IMR-90 (cell line): ENCODE results near the gene C3orf52. TPM values are rescaled to one million over a fixed set of nuclear protein-coding genes. Genes with fewer than 3 reads are reported as not detected.

Experiments
- ATAC-seq: fragments of 200-7000 bp; cut with Tn5 transposase; 2 replicates; pipeline ENCODE4 v1.9.1; 2020; ENCODE audit warnings: low read depth, mild to moderate bottlenecking, moderate library complexity
- BruUV-seq: library from RNA; stranded (reverse); fragments of 400-500 nt; replicated peaks from 2 replicates; lab custom pipeline; 2021; lab: Mats Ljungman, UMichigan
- CTCF ChIA-PET: fragments of 300-600 bp; formaldehyde crosslinking; extraction: SDS; loops from one replicate; lab custom pipeline; 2021; ENCODE audit warnings: antibody characterized with exemption; lab: Yijun Ruan, JAX
- POLR2A ChIA-PET: fragments of 300-600 bp; sonication (Branson Sonifier 250); formaldehyde crosslinking; loops from one replicate; lab custom pipeline; 2022; ENCODE audit warnings: antibody characterized with exemption; ENCODE audit not compliant: unreplicated experiment; lab: Charles Lee
- DNase-seq: peaks from one replicate; pipeline ENCODE4 v3.0.0; 2013
- H2AFZ ChIP-seq: replicated peaks from 2 replicates; pipeline ENCODE3; 2013; ENCODE audit warnings: low read length, mild to moderate bottlenecking; ENCODE audit not compliant: poor library complexity
- H2AK5ac ChIP-seq: 2 replicates; pipeline ENCODE4 v1.6.1; 2013; ENCODE audit warnings: low read depth, low read length, inconsistent platforms
- H2AK9ac ChIP-seq: replicated peaks from 2 replicates; pipeline ENCODE3; 2013; ENCODE audit warnings: mild to moderate bottlenecking, low read depth, low read length, moderate library complexity; ENCODE audit not compliant: poor library complexity
- H2BK120ac ChIP-seq: 2 replicates; pipeline ENCODE4 v1.6.1; 2013; ENCODE audit warnings: low read depth, low read length, inconsistent platforms
- H2BK15ac ChIP-seq: 3 replicates; pipeline ENCODE4 v1.6.1; 2013; ENCODE audit warnings: low read depth, low read length, inconsistent platforms
- H2BK20ac ChIP-seq: 2 replicates; pipeline ENCODE4 v1.6.1; 2013; ENCODE audit warnings: low read depth, mild to moderate bottlenecking, inconsistent platforms, low read length, moderate library complexity
- H2BK5ac ChIP-seq: 2 replicates; pipeline ENCODE4 v1.6.1; 2013; ENCODE audit warnings: mild to moderate bottlenecking, low read depth, low read length, inconsistent platforms; ENCODE audit not compliant: poor library complexity, severe bottlenecking
- H3K14ac ChIP-seq: replicated peaks from 2 replicates; pipeline ENCODE4 v1.6.1; 2013; ENCODE audit warnings: low read depth, low read length, inconsistent platforms
- H3K18ac ChIP-seq: 2 replicates; pipeline ENCODE4 v1.6.1; 2013; ENCODE audit warnings: low read depth, low read length, control low read depth
- H3K23ac ChIP-seq: 2 replicates; pipeline ENCODE4 v1.6.1; 2013; ENCODE audit warnings: low read depth, low read length, inconsistent platforms
- H3K27ac ChIP-seq: 2 replicates; pipeline ENCODE4 v1.5.1; 2013; ENCODE audit warnings: mild to moderate bottlenecking, control low read depth, low read length; ENCODE audit not compliant: insufficient read depth
- H3K27me3 ChIP-seq: 2 replicates; pipeline ENCODE4 v1.6.1; 2013; ENCODE audit warnings: low read length; ENCODE audit not compliant: control insufficient read depth, insufficient read depth
- H3K36me3 ChIP-seq: 2 replicates; pipeline ENCODE4 v1.6.1; 2013; ENCODE audit warnings: low read length, mixed read lengths; ENCODE audit not compliant: control insufficient read depth, insufficient read depth
- H3K4ac ChIP-seq: 2 replicates; pipeline ENCODE4 v1.6.1; 2013; ENCODE audit warnings: low read depth, low read length, inconsistent platforms
- H3K4me1 ChIP-seq: 2 replicates; pipeline ENCODE4 v1.6.1; 2013; ENCODE audit warnings: low read length, mixed read lengths; ENCODE audit not compliant: control insufficient read depth, insufficient read depth
- H3K4me2 ChIP-seq: 2 replicates; pipeline ENCODE4 v1.6.1; 2013; ENCODE audit warnings: low read depth, mild to moderate bottlenecking, control low read depth, low read length, moderate library complexity
- H3K4me3 ChIP-seq: 2 replicates; pipeline ENCODE4 v1.5.1; 2013; ENCODE audit warnings: low read depth, mild to moderate bottlenecking, control low read depth, low read length, moderate library complexity; ENCODE audit not compliant: insufficient read depth
- H3K56ac ChIP-seq: 2 replicates; pipeline ENCODE4 v1.6.1; 2013; ENCODE audit warnings: low read length, inconsistent platforms; ENCODE audit not compliant: insufficient read depth; ENCODE audit errors: extremely low read depth
- H3K79me1 ChIP-seq, 2 experiments: 2 replicates each; pipeline ENCODE4 v1.6.1; 2013; ENCODE audit warnings: low read length in 2 of 2, inconsistent platforms in 1 of 2, low read depth in 1 of 2
- H3K9ac ChIP-seq: 2 replicates; pipeline ENCODE4 v1.6.1; 2013; ENCODE audit warnings: low read depth, low read length, control low read depth
- H3K9me1 ChIP-seq: 2 replicates; pipeline ENCODE4 v1.6.1; 2013; ENCODE audit warnings: low read length, inconsistent platforms; ENCODE audit not compliant: insufficient read depth
- H3K9me3 ChIP-seq: 2 replicates; pipeline ENCODE4 v1.6.1; 2013; ENCODE audit warnings: low read length; ENCODE audit not compliant: control insufficient read depth, insufficient read depth
- H4K20me1 ChIP-seq: 2 replicates; pipeline ENCODE4 v1.6.1; 2013; ENCODE audit warnings: low read length, inconsistent platforms; ENCODE audit not compliant: insufficient read depth
- H4K5ac ChIP-seq: 2 replicates; pipeline ENCODE4 v1.6.1; 2013; ENCODE audit warnings: mild to moderate bottlenecking, low read depth, low read length, control low read depth
- H4K8ac ChIP-seq, 2 experiments: 2 replicates each; pipeline ENCODE4 v1.6.1; 2013; ENCODE audit warnings: low read depth in 2 of 2, low read length in 2 of 2, control low read depth in 1 of 2, inconsistent platforms in 1 of 2
- H4K91ac ChIP-seq: 2 replicates; pipeline ENCODE4 v1.6.1; 2013; ENCODE audit warnings: low read depth, low read length, inconsistent platforms; ENCODE audit not compliant: insufficient read depth
- BHLHE40 ChIP-seq: fragments of 150-350 bp; IDR thresholded peaks from 2 replicates; pipeline ENCODE4 v1.6.1; 2016; ENCODE audit warnings: mild to moderate bottlenecking, low read depth, low read length
- CEBPB ChIP-seq: IDR thresholded peaks from 2 replicates; pipeline ENCODE4 v1.6.1; 2012; ENCODE audit warnings: low read depth, low read length, improper control_type of control experiment
- CHD1 ChIP-seq: IDR thresholded peaks from 2 replicates; pipeline ENCODE4 v1.6.1; 2012; ENCODE audit warnings: low read depth, low read length, improper control_type of control experiment
- CTCF ChIP-seq: conservative IDR thresholded peaks from 2 replicates; pipeline ENCODE4 v1.5.1; 2012; ENCODE audit warnings: mild to moderate bottlenecking, low read depth, low read length, improper control_type of control experiment
- ELK1 ChIP-seq: fragments of 150-350 bp; IDR thresholded peaks from 2 replicates; pipeline ENCODE4 v1.6.1; 2016; ENCODE audit warnings: low read depth, mild to moderate bottlenecking, low read length, moderate library complexity, borderline replicate concordance
- FOS ChIP-seq: fragments of 150-350 bp; IDR thresholded peaks from 2 replicates; pipeline ENCODE4 v1.6.1; 2016; ENCODE audit warnings: low read depth, low read length
- MAZ ChIP-seq: IDR thresholded peaks from 2 replicates; pipeline ENCODE4 v1.6.1; 2012; ENCODE audit warnings: low read depth, mild to moderate bottlenecking, low read length, improper control_type of control experiment, moderate library complexity, borderline replicate concordance
- MXI1 ChIP-seq: IDR thresholded peaks from 2 replicates; pipeline ENCODE4 v1.6.1; 2012; ENCODE audit warnings: low read depth, mild to moderate bottlenecking, low read length, moderate library complexity, borderline replicate concordance
- NFE2L2 ChIP-seq: fragments of 150-350 bp; IDR thresholded peaks from 2 replicates; pipeline ENCODE4 v1.6.1; 2016; ENCODE audit warnings: low read depth, mild to moderate bottlenecking, low read length
- POLR2A ChIP-seq: IDR thresholded peaks from 2 replicates; pipeline ENCODE4 v1.6.1; 2012; ENCODE audit warnings: mild to moderate bottlenecking, low read depth, low read length
- RAD21 ChIP-seq: IDR thresholded peaks from 2 replicates; pipeline ENCODE4 v1.6.1; 2012; ENCODE audit warnings: low read length, improper control_type of control experiment
- RCOR1 ChIP-seq: IDR thresholded peaks from 2 replicates; pipeline ENCODE4 v1.6.1; 2012; ENCODE audit warnings: mild to moderate bottlenecking, low read length, improper control_type of control experiment; ENCODE audit not compliant: insufficient replicate concordance
- RFX5 ChIP-seq: IDR thresholded peaks from 2 replicates; pipeline ENCODE4 v1.8.0; 2012; ENCODE audit warnings: low read depth, mild to moderate bottlenecking, low read length, moderate library complexity
- SMC3 ChIP-seq: fragments of 150-350 bp; IDR thresholded peaks from 2 replicates; pipeline ENCODE4 v1.6.1; 2016; ENCODE audit warnings: low read depth, mild to moderate bottlenecking, antibody characterized with exemption, low read length, moderate library complexity
- USF2 ChIP-seq: fragments of 150-350 bp; IDR thresholded peaks from 2 replicates; pipeline ENCODE4 v1.6.1; 2017; ENCODE audit warnings: mild to moderate bottlenecking, antibody characterized with exemption, low read length, low read depth
- WGBS, 2 experiments: methylation state at CpG; one replicate each; pipeline versions ENCODE4 v1.1.5 to v1.1.7; 2013; ENCODE audit warnings: missing lambda C conversion rate in 2 of 2; ENCODE audit not compliant: insufficient read length in 1 of 2; ENCODE audit errors: extremely low coverage in 2 of 2; 5-methylcytosine and 5-hydroxymethylcytosine counted together
- dilution Hi-C: fragments of 300-500 bp; cut with HindIII; formaldehyde crosslinking; loops from one replicate; pipeline ENCODE4 v1.14.3; 2018; ENCODE audit warnings: low sequenced_read_pairs; ENCODE audit not compliant: unreplicated experiment
- in situ Hi-C: fragments of 300-500 bp; cut with MboI; formaldehyde crosslinking; loops from 3 replicates; pipeline ENCODE4 v1.14.3; 2019; ENCODE audit warnings: low sequenced_read_pairs, inconsistent platforms, mixed read lengths
- intact Hi-C: fragments of 100-400 bp; cut with micrococcal nuclease; formaldehyde crosslinking; loops from 2 replicates; pipeline ENCODE4 v1.10.0; 2022
- polyA plus RNA-seq, 3 experiments: library from polyadenylated mRNA; depleted of rRNA; stranded (reverse); fragments of >200 nt; gene quantifications; 2 replicates each; pipeline ENCODE4 v1.2.3, GENCODE V29; 2012; ENCODE audit warnings: low replicate concordance in 1 of 3
- total RNA-seq: library from RNA; depleted of rRNA; stranded (reverse); fragments of >200 nt; gene quantifications from 2 replicates; pipeline ENCODE4 v1.2.3, GENCODE V29; 2012

C3orf52 gene
- total and polyA plus RNA-seq, 2 of the 4 experiments (the other 2 are of a cell fraction) = 7.5 to 12.5 TPM

GRCh38 chr3:112095731-112096130, 9.5 kb downstream of the C3orf52 start:
- Histone ChIP-seq H3K36me3 (no peaks in the 10 kb centered on the region), H3K9me3 (peaks cover 3% of the 10 kb centered on the region; the same call in 1 of the 2 replicates), H2BK120ac (peak overlapping the region; percentile 7; the same call in 1 of the 2 replicates), H2BK5ac (peak overlapping the region; percentile 90), H3K9me1 (peaks cover 8% of the 10 kb centered on the region; the same call in 1 of the 2 replicates), H3K14ac (no peak overlapping the region), H3K4me2 (no peak overlapping the region), H4K20me1 (no peaks in the 10 kb centered on the region), H3K18ac (peak overlapping the region; percentile 81; the same call in 1 of the 2 replicates), H3K23ac (no peak overlapping the region), H3K79me1 (peaks cover 10 to 57% of the 10 kb centered on the region in 2 experiments), H4K5ac (peak overlapping the region; percentile 37; the same call in 1 of the 2 replicates), H3K4me3 (no peak overlapping the region), H3K27me3 (no peaks in the 10 kb centered on the region), H3K4ac (no peak overlapping the region), H3K27ac (peak overlapping the region; percentile 25), H4K8ac (0 out of 4 replicates have a peak overlapping the region, but pooled peaks of 1 of the 2 experiments have one; percentile 18), H2AFZ (no peak overlapping the region), H2BK15ac (no peak overlapping the region), H2AK9ac (no peak overlapping the region), H2BK20ac (no peak overlapping the region), H4K91ac (no peak overlapping the region; the same call in 1 of the 2 replicates), H3K4me1 (peaks cover 11% of the 10 kb centered on the region), H3K56ac (no peak overlapping the region), H2AK5ac (no peak overlapping the region; the same call in 1 of the 2 replicates), H3K9ac (no peak overlapping the region)
- no peak for TF ChIP-seq MXI1
- no peak for TF ChIP-seq RCOR1
- no peak for TF ChIP-seq NFE2L2
- TF ChIP-seq CTCF = no peak
- TF ChIP-seq POLR2A = no peak
- no peak for TF ChIP-seq BHLHE40
- no peak for TF ChIP-seq SMC3
- no peak for TF ChIP-seq CHD1
- TF ChIP-seq CEBPB = no peak
- TF ChIP-seq ELK1 = no peak
- TF ChIP-seq FOS = no peak
- TF ChIP-seq RAD21 = no peak
- no peak for TF ChIP-seq MAZ
- TF ChIP-seq USF2 = no peak
- TF ChIP-seq RFX5 = no peak
- in situ Hi-C loops (no loop called here), intact Hi-C loops (no loop called here), dilution Hi-C loops (no loop called here)
- WGBS, 2 experiments = no CpG with 5 or more reads among the region's 2 CpGs
- DNase-seq (no peak), ATAC-seq (no peak)
- ChIA-PET POLR2A (no interaction called here), CTCF (no interaction called here)
- no TSS peak for BruUV-seq
